ENCODE measurements around the gene CACNA2D4. TPM values are rescaled to one million over a fixed set of nuclear protein-coding genes. Genes with fewer than 3 reads are reported as not detected.

The CACNA2D4 gene
- total RNA-seq, 1 donor from 2014 or later, result 2.8 TPM

DNA sequence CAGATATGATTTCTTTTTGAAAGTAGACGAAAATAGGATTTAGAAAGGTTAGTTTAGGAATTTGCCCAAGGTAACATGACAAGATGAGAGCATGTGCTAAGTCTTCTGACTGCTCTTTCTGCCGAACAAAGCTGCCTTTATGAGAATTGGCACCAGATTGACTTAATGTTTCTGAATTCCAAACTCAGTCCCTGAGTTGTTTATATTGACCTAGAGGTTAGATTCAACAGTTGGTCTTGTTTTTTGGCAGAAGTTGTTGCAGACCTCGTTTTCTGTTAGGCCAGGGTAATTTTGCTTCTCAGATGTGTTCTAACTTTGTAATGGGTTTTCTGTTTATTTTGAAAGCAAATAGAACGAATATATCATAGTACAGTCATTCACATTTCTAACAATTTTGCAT is 159.6 kb downstream of the CACNA2D4 start:
- no peaks in the 10 kb centered on the region for H3K9me3 Mint-ChIP-seq
- intact Hi-C loops (cut with micrococcal nuclease), result no loop called here
- TF ChIP-seq, protein P1, sequence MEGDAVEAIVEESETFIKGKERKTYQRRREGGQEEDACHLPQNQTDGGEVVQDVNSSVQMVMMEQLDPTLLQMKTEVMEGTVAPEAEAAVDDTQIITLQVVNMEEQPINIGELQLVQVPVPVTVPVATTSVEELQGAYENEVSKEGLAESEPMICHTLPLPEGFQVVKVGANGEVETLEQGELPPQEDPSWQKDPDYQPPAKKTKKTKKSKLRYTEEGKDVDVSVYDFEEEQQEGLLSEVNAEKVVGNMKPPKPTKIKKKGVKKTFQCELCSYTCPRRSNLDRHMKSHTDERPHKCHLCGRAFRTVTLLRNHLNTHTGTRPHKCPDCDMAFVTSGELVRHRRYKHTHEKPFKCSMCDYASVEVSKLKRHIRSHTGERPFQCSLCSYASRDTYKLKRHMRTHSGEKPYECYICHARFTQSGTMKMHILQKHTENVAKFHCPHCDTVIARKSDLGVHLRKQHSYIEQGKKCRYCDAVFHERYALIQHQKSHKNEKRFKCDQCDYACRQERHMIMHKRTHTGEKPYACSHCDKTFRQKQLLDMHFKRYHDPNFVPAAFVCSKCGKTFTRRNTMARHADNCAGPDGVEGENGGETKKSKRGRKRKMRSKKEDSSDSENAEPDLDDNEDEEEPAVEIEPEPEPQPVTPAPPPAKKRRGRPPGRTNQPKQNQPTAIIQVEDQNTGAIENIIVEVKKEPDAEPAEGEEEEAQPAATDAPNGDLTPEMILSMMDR (IDR thresholded peaks at IDR 0.05), result no peak
- ATAC-seq (ENCODE audit: low read depth) (no peak), DNase-seq (no peak)
- no peaks in the 10 kb centered on the region for H3K27me3 Mint-ChIP-seq
- peaks cover 65% of the 10 kb centered on the region for H3K36me3 Mint-ChIP-seq (ENCODE audit: low read depth)
- POLR2A ChIA-PET, result no interaction called here
- no peaks in the 10 kb centered on the region for H3K4me1 Mint-ChIP-seq
- H3K4me3 Mint-ChIP-seq, result no peak overlapping the region
- no peak overlapping the region for H3K27ac Mint-ChIP-seq
- CTCF ChIA-PET, result no interaction called here

DNA sequence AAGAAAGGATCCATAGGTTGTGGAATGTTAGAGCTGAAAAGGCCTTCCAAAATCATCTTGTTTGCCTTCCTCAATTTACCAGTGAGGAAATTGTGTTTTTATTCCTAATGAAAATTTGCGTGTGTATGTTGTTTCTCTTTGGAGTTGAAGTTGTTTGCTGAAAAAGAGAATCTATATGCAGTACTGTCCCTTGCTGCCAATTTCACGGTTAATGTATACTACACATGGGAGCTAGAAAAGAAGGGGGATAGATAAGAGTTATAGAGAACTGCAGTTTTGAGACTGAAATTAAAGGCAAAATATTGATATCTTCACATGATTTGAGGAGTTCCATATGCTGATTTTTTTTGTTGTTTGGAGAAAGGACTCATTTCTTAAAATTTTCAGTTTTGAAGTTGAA is 160.1 kb downstream of the CACNA2D4 start:
- Mint-ChIP-seq H3K4me3 (no peak overlapping the region), H3K27ac (no peak overlapping the region), H3K27me3 (no peaks in the 10 kb centered on the region), H3K4me1 (no peaks in the 10 kb centered on the region), H3K9me3 (no peaks in the 10 kb centered on the region), H3K36me3 (ENCODE audit: low read depth) (peaks cover 63% of the 10 kb centered on the region)
- TF ChIP-seq, protein P1 (IDR thresholded peaks at IDR 0.05), result no peak
- POLR2A ChIA-PET, result no interaction called here
- CTCF ChIA-PET, result no interaction called here
- DNase-seq, result no peak
- ATAC-seq (ENCODE audit: low read depth), result no peak
- intact Hi-C loops (cut with micrococcal nuclease), result no loop called here

DNA sequence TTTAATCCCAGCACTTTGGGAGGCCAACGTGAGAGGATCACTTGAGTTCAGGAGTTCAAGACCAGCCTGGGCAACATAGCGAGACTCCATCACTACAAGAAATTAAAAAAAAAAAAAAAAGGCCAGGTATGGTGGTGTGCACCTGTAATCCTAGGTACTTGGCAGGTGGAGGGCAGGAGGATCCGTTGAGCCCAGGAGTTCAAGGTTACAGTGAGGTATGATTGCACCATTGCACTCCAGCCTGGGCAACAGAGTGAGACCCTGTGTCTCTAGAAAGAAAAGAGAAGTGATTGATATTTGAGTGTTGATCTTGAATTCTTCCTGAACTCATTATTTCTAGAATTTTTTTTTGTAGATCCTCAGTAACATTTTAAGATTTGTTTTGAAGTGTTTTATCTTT is 168.2 kb downstream of the CACNA2D4 start:
- Mint-ChIP-seq H3K4me3 (no peak overlapping the region), H3K27ac (no peak overlapping the region), H3K4me1 (peaks cover 29% of the 10 kb centered on the region), H3K36me3 (ENCODE audit: low read depth) (peaks cover 30% of the 10 kb centered on the region), H3K27me3 (no peaks in the 10 kb centered on the region), H3K9me3 (peaks cover 4% of the 10 kb centered on the region)
- TF ChIP-seq, protein P1 (IDR thresholded peaks at IDR 0.05), result no peak
- ATAC-seq (ENCODE audit: low read depth) (no peak), DNase-seq (no peak)
- POLR2A ChIA-PET, result no interaction called here
- CTCF ChIA-PET, result no interaction called here
- intact Hi-C loops (cut with micrococcal nuclease), result no loop called here

DNA sequence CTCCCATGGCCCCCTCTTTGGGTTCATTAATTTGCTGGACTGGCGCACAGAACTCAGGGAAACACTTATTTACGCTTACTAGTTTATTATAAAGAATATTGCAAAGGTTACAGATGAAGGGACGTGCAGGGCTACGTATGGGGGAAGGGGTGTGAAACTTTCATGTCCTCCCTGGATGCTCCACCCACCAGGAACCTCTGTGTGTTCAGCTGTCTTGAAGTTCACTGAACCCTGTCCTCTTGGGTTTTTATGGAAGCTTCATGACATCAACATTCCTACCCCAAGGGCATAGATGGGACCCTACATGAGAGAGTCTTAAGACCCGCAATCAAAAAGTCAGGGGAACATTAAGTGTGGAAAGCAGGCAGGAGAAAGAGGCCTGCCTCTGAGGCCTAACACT is 169.4 kb downstream of the CACNA2D4 start:
- POLR2A ChIA-PET, result no interaction called here
- Mint-ChIP-seq H3K9me3 (peaks cover 4% of the 10 kb centered on the region), H3K36me3 (ENCODE audit: low read depth) (peaks cover 17% of the 10 kb centered on the region), H3K4me3 (no peak overlapping the region), H3K27ac (no peak overlapping the region), H3K4me1 (peaks cover 34% of the 10 kb centered on the region), H3K27me3 (no peaks in the 10 kb centered on the region)
- CTCF ChIA-PET, result no interaction called here
- DNase-seq (no peak), ATAC-seq (ENCODE audit: low read depth) (no peak)
- intact Hi-C loops (cut with micrococcal nuclease), result no loop called here
- TF ChIP-seq, protein P1 (IDR thresholded peaks at IDR 0.05), result no peak

DNA sequence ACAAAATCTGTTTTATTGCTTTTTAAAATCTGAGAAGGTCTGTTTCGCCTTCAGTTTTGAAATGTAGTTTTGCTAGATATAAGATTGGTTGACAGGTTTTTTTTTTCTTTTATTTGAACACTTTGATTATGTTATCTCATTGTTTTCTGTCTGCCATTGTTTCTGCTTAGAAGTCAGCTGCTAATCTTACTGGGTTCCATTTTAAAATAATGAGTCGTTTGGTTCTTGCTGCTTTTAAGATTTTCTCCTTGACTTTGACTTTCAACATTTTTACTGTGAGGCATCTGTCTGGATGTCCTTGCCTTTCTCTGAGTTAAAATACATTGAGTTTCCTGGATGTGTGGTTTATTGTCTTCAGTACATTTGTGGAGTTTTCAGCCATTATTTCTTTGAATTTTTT is 170.8 kb downstream of the CACNA2D4 start:
- ATAC-seq (ENCODE audit: low read depth), result no peak
- TF ChIP-seq, protein P1 (IDR thresholded peaks at IDR 0.05), result no peak
- intact Hi-C loops (cut with micrococcal nuclease), result loop anchor here (2.0 kb wide), 1 partner anchor 15 kb away; no protein-coding TSS in a partner anchor
- no peak overlapping the region for H3K27ac Mint-ChIP-seq
- CTCF ChIA-PET, result no interaction called here
- H3K9me3 Mint-ChIP-seq, result peaks cover 4% of the 10 kb centered on the region
- no peak overlapping the region for H3K4me3 Mint-ChIP-seq
- no peak for DNase-seq
- H3K36me3 Mint-ChIP-seq (ENCODE audit: low read depth), result peaks cover 20% of the 10 kb centered on the region
- POLR2A ChIA-PET, result no interaction called here
- H3K4me1 Mint-ChIP-seq, result peaks cover 37% of the 10 kb centered on the region
- no peaks in the 10 kb centered on the region for H3K27me3 Mint-ChIP-seq
